Fibroblast of the aortic adventitia (primary cell): Measurements from ENCODE around the gene SH3PXD2A. TPM values are rescaled to one million over a fixed set of nuclear protein-coding genes. Genes with fewer than 3 reads are reported as not detected.

Experiments used
- DNase-seq: peaks from one replicate; pipeline ENCODE4 v3.0.0-alpha.2; 2010; ENCODE audit warnings: low read depth
- H3K4me3 ChIP-seq: 2 replicates; pipeline ENCODE4 v1.5.1; 2011; ENCODE audit warnings: low read depth, mild to moderate bottlenecking, control low read depth, low read length, moderate library complexity
- CTCF ChIP-seq: IDR thresholded peaks from 2 replicates; pipeline ENCODE4 v1.5.1; 2011; ENCODE audit warnings: mild to moderate bottlenecking, low read length, control low read depth, inconsistent platforms; ENCODE audit not compliant: insufficient read depth
- total RNA-seq: library from RNA; depleted of rRNA; stranded (reverse); fragments of >200 nt; gene quantifications from 2 replicates; pipeline ENCODE4 v1.2.3, GENCODE V29; 2012; ENCODE audit warnings: low replicate concordance

The SH3PXD2A gene
- total RNA-seq, 1 donor = 20.4 TPM

- no peak for DNase-seq
- H3K4me3 ChIP-seq = no peak overlapping the region
- TF ChIP-seq CTCF = peak; percentile 68
Measured at GRCh38 chr10:103564776-103565520, 290.4 kb downstream of the SH3PXD2A start.

DNA sequence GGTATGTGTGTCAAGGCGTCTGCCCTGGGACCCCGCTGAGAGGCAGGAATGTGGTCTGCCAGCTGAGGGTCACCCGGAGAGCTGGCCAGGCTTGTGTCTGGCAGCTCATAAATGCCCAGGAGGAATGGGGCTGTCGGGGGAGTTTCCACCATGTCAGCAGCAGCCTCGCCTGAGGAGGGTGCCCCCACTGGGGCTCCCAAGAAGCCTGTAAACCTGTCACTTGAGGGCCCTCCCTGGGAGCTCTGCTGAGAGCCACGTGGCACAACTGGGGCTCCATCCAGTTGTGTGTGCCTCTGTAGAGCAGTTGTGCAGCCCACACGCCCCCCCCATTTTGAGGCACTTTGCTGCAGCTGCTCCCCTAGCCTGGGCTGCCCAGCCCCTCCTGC is 291.3 kb downstream of the SH3PXD2A start:
- no peak for DNase-seq
- no peak for TF ChIP-seq CTCF
- H3K4me3 ChIP-seq = no peak overlapping the region

DNA sequence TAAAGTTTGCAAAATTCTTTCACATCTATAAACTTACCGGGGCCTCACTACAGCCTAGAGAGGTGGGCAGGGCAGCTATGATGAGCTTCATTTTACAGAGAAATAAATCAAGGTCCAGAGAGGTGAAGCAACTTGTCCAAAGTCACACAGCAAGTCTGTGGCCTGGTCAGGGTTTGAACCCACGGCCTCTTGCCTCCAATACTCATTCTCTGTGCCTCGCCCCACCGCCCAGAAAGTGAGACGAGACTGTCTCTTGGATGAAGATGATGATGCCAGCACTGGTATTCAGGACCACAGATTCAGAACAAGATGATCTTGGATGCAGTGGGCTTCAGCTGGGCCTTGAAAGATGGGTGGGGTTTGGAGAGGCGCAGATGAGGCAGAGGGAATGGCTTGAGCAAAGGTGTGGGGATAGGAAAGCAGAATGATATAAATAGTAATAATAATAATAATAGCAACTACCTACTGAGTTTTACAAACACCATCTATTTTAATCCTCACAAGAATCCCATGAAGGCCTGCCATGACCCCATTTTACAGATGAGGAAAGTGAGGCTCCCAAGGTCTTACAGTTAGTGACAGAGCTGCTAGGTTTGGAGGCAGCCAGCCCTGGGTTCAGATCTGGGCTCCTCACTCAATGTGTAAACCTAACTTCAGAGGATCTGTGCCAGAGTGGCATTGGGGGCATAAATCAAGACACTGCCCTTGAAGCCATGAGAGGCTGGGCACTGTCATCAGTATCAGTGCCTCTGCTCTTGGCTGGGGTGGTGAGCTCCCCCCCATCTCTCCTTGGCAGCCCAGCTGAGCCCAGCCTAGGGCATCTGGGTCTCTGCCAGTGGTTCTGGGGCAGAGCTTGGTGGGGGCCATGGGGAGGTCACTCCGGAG is 291.9 kb downstream of the SH3PXD2A start:
- H3K4me3 ChIP-seq = no peak overlapping the region
- no peak for DNase-seq
- TF ChIP-seq CTCF = no peak

DNA sequence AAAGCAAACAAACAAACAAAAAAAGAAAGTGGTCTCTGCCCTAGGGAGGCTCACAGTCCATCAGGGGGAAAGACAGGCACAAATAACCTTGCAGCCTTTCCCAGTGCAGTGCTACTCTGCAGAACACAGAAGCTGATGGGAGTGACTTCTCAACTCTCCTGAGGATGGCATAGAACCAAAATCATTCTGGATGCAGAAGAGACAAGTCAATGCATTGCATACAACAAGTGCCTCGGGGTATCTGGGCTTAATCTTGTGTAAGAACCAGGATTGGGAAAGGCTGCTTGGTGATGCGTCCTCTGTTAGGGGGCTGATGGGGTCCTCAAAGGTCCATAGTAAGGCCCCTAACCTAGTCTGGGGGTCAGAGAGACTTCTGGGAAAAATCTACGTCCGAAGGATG is 293.0 kb downstream of the SH3PXD2A start:
- no peak for DNase-seq
- H3K4me3 ChIP-seq = no peak overlapping the region
- no peak for TF ChIP-seq CTCF

GRCh38 chr10:103560886-103561285 is 294.5 kb downstream of the SH3PXD2A start:
- no peak overlapping the region for H3K4me3 ChIP-seq
- no peak for TF ChIP-seq CTCF
- DNase-seq = no peak

GRCh38 chr10:103559776-103560175 is 295.6 kb downstream of the SH3PXD2A start:
- TF ChIP-seq CTCF = no peak

More at GRCh38 chr10:103559776-103560175, 295.6 kb downstream of the SH3PXD2A start:
- H3K4me3 ChIP-seq = no peak overlapping the region
- no peak for DNase-seq
